LNCAP (cell line): ENCODE data around the gene KRTAP5-9.
"Not testable (repeated sequence)": the region's sequence is repeated elsewhere in the genome, so short reads cannot be mapped to it uniquely, and the experiment has no call there.

Experiments
- CTCF ChIP-seq: fragments of 450-650 bp; IDR thresholded peaks from 2 replicates; pipeline ENCODE4 v1.5.1; 2017; ENCODE audit warnings: mild to moderate bottlenecking

KRTAP5-9 gene

DNA sequence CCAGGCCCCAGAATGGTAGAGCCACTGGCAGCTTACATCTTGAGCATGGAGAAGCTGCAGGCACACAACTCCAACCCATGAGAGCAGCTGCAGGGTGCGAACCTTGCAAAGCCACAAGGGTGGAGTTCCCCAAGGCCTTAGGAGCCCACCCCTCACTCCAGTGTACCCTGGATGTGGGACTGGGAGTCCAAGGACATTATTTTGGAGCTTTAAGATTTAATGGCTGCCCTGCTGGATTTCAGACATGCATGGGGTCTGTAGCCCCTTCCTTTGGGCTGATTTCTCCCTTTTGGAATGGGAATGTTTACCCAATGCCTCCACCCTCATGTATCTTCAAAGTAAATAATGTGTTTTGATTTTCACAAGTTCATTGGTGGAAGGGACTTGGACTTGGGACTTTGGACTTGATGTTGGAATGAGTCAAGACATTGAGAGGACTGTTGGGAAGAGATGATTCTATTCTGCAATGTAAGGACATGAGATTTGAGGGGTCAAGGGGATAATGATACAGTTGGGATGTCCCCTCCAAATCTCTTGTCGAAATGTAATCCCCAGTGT is 22.2 kb upstream of the KRTAP5-9 start:
- no peak for TF ChIP-seq CTCF

DNA sequence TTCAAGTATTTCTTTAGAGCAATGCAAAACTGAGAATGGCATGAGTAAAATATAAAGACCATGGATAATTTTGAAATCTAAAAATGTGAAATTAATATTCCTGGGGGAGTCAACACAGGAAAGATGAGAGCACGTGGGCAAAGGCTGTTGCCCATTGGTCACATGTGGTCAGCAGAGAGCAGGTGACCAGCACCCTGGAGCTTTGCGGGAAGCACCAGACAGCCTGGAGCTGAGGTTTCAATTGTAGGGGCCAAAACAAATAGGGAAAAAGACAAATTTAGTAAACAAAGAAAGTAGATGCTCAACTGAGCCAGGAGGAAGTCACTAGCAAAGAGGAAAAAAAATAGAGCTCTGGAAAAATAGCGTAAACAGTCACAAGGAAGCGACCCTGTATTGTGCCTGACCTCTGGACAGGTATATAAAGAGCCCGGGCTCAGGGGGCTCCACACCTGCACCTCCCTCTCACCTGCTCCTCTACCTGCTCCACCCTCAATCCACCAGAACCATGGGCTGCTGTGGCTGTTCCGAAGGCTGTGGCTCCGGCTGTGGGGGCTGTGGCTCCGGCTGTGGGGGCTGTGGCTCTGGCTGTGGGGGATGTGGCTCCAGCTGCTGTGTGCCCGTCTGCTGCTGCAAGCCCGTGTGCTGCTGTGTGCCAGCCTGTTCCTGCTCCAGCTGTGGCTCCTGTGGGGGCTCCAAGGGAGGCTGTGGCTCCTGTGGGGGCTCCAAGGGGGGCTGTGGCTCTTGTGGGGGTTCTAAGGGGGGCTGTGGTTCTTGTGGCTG is 21.2 kb upstream of the KRTAP5-9 start, which contains the start of gene KRTAP5-7:
Gene KRTAP5-7 (plus strand): TSS at position 472 of the 780 bp plus-strand sequence. CDS start 34 bp downstream, at position 506.
- not testable (repeated sequence) for TF ChIP-seq CTCF

DNA sequence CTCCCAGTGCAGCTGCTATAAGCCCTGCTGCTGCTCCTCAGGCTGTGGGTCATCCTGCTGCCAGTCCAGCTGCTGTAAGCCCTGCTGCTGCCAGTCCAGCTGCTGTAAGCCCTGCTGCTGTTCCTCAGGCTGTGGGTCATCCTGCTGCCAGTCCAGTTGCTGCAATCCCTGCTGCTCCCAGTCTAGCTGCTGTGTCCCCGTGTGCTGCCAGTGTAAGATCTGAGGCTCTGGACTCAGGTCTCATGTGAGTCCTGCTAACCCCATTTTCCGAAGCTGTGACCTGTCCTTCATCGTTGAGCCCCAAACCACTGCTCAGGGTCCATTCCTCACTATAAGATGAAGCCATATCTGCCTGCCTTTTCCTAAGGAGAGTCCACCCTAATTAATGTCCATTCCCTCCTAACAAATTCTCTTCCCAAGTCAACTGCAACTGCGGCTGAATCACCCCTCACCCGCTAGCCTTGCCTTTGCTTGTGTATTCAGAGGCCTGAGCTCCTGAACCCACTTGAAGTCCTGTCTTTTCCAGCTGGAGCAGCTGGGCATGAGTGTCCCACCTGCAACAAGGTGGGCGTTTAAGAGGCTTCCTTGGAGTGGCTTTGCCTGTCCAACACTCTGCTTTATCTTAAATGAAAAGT is 20.5 kb upstream of the KRTAP5-9 start:
- no peak for TF ChIP-seq CTCF

DNA sequence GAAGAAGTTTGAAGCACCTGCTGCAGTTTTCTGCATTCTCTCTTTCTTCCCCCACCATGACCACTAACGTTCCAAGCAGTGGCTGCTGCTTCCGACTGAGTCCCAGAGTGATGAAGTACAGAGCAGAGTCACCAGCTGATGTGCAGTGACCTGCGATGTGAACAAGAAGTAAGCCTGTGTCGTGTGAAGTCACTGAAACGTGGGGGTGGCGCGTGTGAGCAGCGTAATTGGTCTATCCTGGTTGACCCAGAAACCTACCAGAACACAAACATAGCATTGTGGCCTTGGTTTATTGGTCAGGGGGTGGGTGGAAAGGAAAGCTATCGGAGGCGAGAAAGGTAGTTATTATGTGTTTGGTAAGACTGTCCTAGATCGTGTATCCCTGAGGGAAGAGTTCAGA is 17.6 kb upstream of the KRTAP5-9 start:
- no peak for TF ChIP-seq CTCF

- TF ChIP-seq CTCF = no peak
Observed at GRCh38 chr11:71532036-71532610, 16.1 kb upstream of the KRTAP5-9 start.

- no peak for TF ChIP-seq CTCF
Observed at GRCh38 chr11:71535825-71536224, 12.4 kb upstream of the KRTAP5-9 start.

DNA sequence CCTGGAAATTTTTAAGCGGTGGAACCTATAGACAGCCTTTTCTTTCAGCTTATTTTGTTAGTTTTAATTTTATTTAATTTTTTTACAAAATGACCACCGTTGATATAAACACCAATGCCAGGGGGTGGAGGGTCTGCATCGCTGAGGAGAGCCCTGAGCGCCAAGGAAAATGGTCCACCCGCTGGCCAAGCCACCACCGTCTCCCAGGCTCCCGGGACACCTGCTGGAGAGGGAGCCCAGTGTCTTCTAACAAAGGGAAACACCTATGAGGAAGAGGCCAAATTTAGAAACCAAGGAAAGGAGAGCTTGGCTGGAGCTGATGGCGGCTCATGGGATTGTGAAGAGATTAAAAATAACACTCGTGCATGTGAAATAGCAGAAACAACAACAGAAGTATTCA is 10.7 kb upstream of the KRTAP5-9 start:
- TF ChIP-seq CTCF = no peak
